ENCODE data around the gene REV3L. TPM values are rescaled to one million over a fixed set of nuclear protein-coding genes. Genes with fewer than 3 reads are reported as not detected.

Gene REV3L
- 71.0 and 74.7 TPM in 2 replicates for total RNA-seq

GRCh38 chr6:111482959-111483735 lies at the start of gene REV3L:
Gene REV3L, minus strand, starts transcription at chr6:111483218. Its CDS starts 330 bp downstream, at chr6:111482888.

Other genes with a start within 250 kb of the REV3L start
- gene TRAF3IP2, start 122.7 kb upstream of the REV3L start, total RNA-seq = 25.7 and 27.6 TPM in 2 replicates

Measured in smooth muscle cell of bladder (primary cell).